ENCODE measurements around the gene UGT3A2.

Gene UGT3A2

GRCh38 chr5:36066540-36067210 lies at the start of gene UGT3A2:
TSS of gene UGT3A2 (minus strand) at chr5:36066882. CDS start at chr5:36066789, 93 bp downstream.
- H3K4me1 ChIP-seq (ENCODE audit: insufficient read depth, low read length, poor library complexity, severe bottlenecking): peaks cover 10% of the 10 kb centered on the region
- no peak within 1 kb of the TSS for H3K4me2 ChIP-seq (ENCODE audit: low read depth, low read length, poor library complexity, severe bottlenecking)
- no peaks in the 10 kb centered on the region; the same call in 1 of the 2 replicates for H3K9me3 ChIP-seq (ENCODE audit: insufficient read depth, low read depth, low read length)
- no peaks in the 10 kb centered on the region for H3K27me3 ChIP-seq (ENCODE audit: insufficient read depth, low read length, poor library complexity, severe bottlenecking)
- no peaks in the 10 kb centered on the region for H3K9me2 ChIP-seq (replicated peaks; ENCODE audit: low read depth, low read length)
- H3K4me3 ChIP-seq (ENCODE audit: low read length, poor library complexity, severe bottlenecking): no peak within 1 kb of the TSS
- H2AFZ ChIP-seq (ENCODE audit: low read length): no peak within 1 kb of the TSS
- H3K9ac ChIP-seq (ENCODE audit: low read depth, low read length, poor library complexity, severe bottlenecking): no peak within 1 kb of the TSS
- TF ChIP-seq CTCF (conservative IDR thresholded peaks at IDR 0.05; ENCODE audit: low read length) (no peak), EZH2phosphoT487 (IDR thresholded peaks at IDR 0.05; ENCODE audit: borderline replicate concordance) (no peak)
- H3K79me2 ChIP-seq (ENCODE audit: insufficient read depth, low read length): no peaks in the 10 kb centered on the region
- H3K36me3 ChIP-seq (ENCODE audit: insufficient read depth, low read length): no peaks in the 10 kb centered on the region
- H4K20me1 ChIP-seq (ENCODE audit: insufficient read depth, low read length, poor library complexity, severe bottlenecking): no peaks in the 10 kb centered on the region
- no peaks in the 10 kb centered on the region for H3F3A ChIP-seq (ENCODE audit: low read depth)

GRCh38 chr5:36111238-36111637 lies 44.6 kb upstream of the UGT3A2 start:
- Histone ChIP-seq H3K36me3 (ENCODE audit: insufficient read depth, low read length) (peaks cover 14% of the 10 kb centered on the region; the same call in 1 of the 2 replicates), H3K4me2 (ENCODE audit: low read depth, low read length, poor library complexity, severe bottlenecking) (peak overlapping the region; percentile 10), H3K4me3 (ENCODE audit: low read length, poor library complexity, severe bottlenecking) (no peak overlapping the region), H3K79me2 (ENCODE audit: insufficient read depth, low read length) (no peaks in the 10 kb centered on the region), H3K9me2 (replicated peaks; ENCODE audit: low read depth, low read length) (no peaks in the 10 kb centered on the region), H3K27me3 (ENCODE audit: insufficient read depth, low read length, poor library complexity, severe bottlenecking) (no peaks in the 10 kb centered on the region), H2AFZ (ENCODE audit: low read length) (no peak overlapping the region), H3K4me1 (ENCODE audit: insufficient read depth, low read length, poor library complexity, severe bottlenecking) (peaks cover 15% of the 10 kb centered on the region), H4K20me1 (ENCODE audit: insufficient read depth, low read length, poor library complexity, severe bottlenecking) (no peaks in the 10 kb centered on the region), H3K9me3 (ENCODE audit: insufficient read depth, low read depth, low read length) (no peaks in the 10 kb centered on the region), H3K9ac (ENCODE audit: low read depth, low read length, poor library complexity, severe bottlenecking) (no peak overlapping the region), H3F3A (ENCODE audit: low read depth) (no peaks in the 10 kb centered on the region)
- TF ChIP-seq EZH2phosphoT487 (IDR thresholded peaks at IDR 0.05; ENCODE audit: borderline replicate concordance): no peak
- no peak for TF ChIP-seq CTCF (conservative IDR thresholded peaks at IDR 0.05; ENCODE audit: low read length)

- no peaks in the 10 kb centered on the region for H3K79me2 ChIP-seq (ENCODE audit: insufficient read depth, low read length)
- H3K9me2 ChIP-seq (replicated peaks; ENCODE audit: low read depth, low read length): no peaks in the 10 kb centered on the region
- H3F3A ChIP-seq (ENCODE audit: low read depth): no peaks in the 10 kb centered on the region
- H3K9ac ChIP-seq (ENCODE audit: low read depth, low read length, poor library complexity, severe bottlenecking): no peak overlapping the region
- H4K20me1 ChIP-seq (ENCODE audit: insufficient read depth, low read length, poor library complexity, severe bottlenecking): no peaks in the 10 kb centered on the region
- no peak for TF ChIP-seq CTCF (conservative IDR thresholded peaks at IDR 0.05; ENCODE audit: low read length)
- no peak for TF ChIP-seq EZH2phosphoT487 (IDR thresholded peaks at IDR 0.05; ENCODE audit: borderline replicate concordance)
- H3K27me3 ChIP-seq (ENCODE audit: insufficient read depth, low read length, poor library complexity, severe bottlenecking): no peaks in the 10 kb centered on the region
- peaks cover 15% of the 10 kb centered on the region for H3K4me1 ChIP-seq (ENCODE audit: insufficient read depth, low read length, poor library complexity, severe bottlenecking)
- no peaks in the 10 kb centered on the region for H3K9me3 ChIP-seq (ENCODE audit: insufficient read depth, low read depth, low read length)
- H3K4me3 ChIP-seq (ENCODE audit: low read length, poor library complexity, severe bottlenecking): no peak overlapping the region
- H3K4me2 ChIP-seq (ENCODE audit: low read depth, low read length, poor library complexity, severe bottlenecking): no peak overlapping the region
- peaks cover 14% of the 10 kb centered on the region; the same call in 1 of the 2 replicates for H3K36me3 ChIP-seq (ENCODE audit: insufficient read depth, low read length)
- H2AFZ ChIP-seq (ENCODE audit: low read length): no peak overlapping the region
Measured at GRCh38 chr5:36108758-36109460, 42.2 kb upstream of the UGT3A2 start.

Data from Loucy (cell line).